ENCODE data around the gene DGKG.

DGKG gene

DNA sequence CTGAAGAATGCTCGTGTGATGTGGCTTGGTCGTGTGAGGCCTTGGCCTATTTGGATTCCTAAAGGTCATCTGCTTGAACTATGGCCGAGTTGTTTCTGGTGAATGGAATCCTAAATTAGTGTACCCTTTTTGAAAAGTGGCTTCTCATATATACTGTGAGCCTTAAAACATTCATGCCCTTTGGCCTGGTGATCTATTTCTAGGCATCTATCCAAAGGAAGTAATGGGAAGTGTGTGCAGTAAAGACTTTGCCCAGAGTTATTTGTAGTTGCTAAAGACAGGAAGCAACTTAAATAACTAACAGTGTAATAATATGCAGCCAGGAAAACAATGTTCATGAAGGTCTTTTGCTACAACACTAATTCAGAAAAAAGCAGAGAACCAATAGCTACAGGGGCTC, 3.0 kb downstream of the DGKG start:
- H3K4me3 ChIP-seq (ENCODE audit: low read length), result no peak overlapping the region
- TF ChIP-seq ZNF274 (IDR thresholded peaks at IDR 0.05; ENCODE audit: low read depth, low read length), result no peak

DNA sequence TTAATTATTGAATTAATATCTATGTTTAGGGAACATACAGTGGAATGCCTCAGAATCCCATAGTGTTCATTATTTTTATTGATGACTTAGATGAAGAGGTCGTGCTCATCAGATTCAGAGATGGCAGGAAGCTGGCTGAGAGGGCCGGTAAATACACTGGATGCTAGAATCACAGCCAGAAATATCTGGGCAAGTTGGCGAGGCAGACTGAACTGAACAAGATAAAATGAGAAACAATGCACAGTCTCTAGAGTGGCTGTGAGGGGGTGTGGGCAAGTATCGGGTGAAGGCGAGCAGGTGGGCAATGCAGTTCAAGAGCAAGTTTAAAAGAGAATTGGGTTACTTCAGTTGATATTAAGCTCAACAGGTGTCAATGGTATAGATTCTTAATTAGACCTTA, 5.9 kb downstream of the DGKG start:
- no peak overlapping the region for H3K4me3 ChIP-seq (ENCODE audit: low read length)
- TF ChIP-seq ZNF274 (IDR thresholded peaks at IDR 0.05; ENCODE audit: low read depth, low read length), result no peak

- no peak for TF ChIP-seq ZNF274 (IDR thresholded peaks at IDR 0.05; ENCODE audit: low read depth, low read length)
Measured at GRCh38 chr3:186354100-186354499, 7.9 kb downstream of the DGKG start.

GRCh38 chr3:186352369-186352768, 9.7 kb downstream of the DGKG start:
- no peak overlapping the region for H3K4me3 ChIP-seq (ENCODE audit: low read length)
- no peak for TF ChIP-seq ZNF274 (IDR thresholded peaks at IDR 0.05; ENCODE audit: low read depth, low read length)

More at GRCh38 chr3:186354100-186354499, 7.9 kb downstream of the DGKG start:
- H3K4me3 ChIP-seq (ENCODE audit: low read length), result no peak overlapping the region

- no peak for TF ChIP-seq ZNF274 (IDR thresholded peaks at IDR 0.05; ENCODE audit: low read depth, low read length)
- no peak overlapping the region for H3K4me3 ChIP-seq (ENCODE audit: low read length)
Measured at GRCh38 chr3:186342197-186342596, 19.8 kb downstream of the DGKG start.

GRCh38 chr3:186340204-186340603, 21.8 kb downstream of the DGKG start:
- H3K4me3 ChIP-seq (ENCODE audit: low read length), result no peak overlapping the region
- no peak for TF ChIP-seq ZNF274 (IDR thresholded peaks at IDR 0.05; ENCODE audit: low read depth, low read length)

DNA sequence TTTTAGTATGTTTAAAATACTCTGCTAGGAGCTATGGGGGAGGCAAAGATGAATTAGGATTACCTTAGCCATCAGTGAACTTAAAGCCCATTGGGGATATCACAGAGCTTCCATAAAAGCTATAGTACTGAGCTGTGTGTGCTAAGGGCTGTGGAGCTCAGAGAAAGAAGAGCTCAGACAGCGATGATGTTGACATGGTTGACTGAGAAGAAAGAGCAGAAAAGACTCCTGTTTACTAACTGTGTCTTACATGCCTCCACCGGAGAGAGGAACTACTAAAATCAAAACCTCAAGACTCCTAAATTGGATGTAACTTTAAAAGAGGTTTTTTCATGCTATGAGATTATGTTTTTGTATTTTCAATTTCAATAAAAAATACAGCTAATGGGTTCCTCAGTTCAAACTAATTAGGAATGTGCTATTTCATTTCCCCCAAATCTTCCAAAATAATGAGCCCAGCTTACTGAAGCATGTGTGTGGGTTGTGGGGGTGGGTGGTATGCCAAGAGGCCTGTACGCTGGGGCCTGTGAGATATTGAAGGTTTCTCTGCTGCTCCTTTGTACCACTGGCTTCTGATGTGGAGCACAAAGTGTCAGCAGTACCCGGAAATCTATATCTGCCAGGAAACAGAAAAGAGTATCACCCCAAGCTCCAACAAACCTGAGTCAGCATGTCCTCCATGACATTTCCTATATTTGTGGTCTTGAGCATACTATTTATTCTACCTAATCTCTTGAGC, 22.7 kb downstream of the DGKG start:
- TF ChIP-seq ZNF274 (IDR thresholded peaks at IDR 0.05; ENCODE audit: low read depth, low read length), result no peak
- H3K4me3 ChIP-seq (ENCODE audit: low read length), result no peak overlapping the region

DNA sequence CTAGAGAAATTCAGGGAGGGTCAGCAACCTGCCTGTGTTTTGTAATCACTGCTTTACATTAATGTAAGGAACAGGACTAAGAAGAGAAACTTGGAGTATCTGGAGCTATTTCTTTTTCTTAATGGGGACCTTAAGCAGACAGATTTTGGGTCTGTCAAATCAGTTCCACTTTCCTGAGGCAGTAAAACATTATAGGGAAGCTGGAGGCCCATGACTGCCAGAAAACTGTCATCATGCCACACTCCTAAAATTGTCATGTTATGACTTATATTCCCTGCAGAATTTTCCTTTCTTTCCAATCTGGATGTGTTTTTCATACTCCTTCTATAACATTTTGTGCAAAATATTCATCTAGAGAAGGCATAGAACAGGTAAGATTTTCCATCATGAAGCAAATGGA, 28.8 kb downstream of the DGKG start:
- no peak overlapping the region for H3K4me3 ChIP-seq (ENCODE audit: low read length)

GRCh38 chr3:186330772-186331460, 31.1 kb downstream of the DGKG start:
- H3K4me3 ChIP-seq (ENCODE audit: low read length), result no peak overlapping the region
- no peak for TF ChIP-seq ZNF274 (IDR thresholded peaks at IDR 0.05; ENCODE audit: low read depth, low read length)

More for the DNA sequence above, 28.8 kb downstream of the DGKG start:
- TF ChIP-seq ZNF274 (IDR thresholded peaks at IDR 0.05; ENCODE audit: low read depth, low read length), result no peak

DNA sequence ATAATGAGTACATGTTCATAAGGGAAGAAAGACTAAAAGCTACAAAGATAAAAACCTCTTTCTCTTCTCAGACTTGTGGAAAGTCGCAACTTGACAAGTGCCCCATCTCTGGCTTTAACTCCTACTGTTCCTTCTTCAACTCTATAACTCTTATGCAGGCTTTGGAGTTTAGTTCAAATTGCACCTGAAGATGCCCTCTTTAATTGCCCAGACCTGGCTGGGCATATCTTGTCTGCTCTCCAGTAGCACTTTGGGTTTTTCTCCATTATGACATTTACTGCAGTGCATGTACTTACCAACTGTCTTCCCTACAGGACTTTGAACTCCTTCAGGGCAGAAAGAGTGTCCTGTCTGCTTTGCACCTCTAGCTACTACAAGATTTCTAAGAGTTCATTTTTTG, 32.4 kb downstream of the DGKG start:
- H3K4me3 ChIP-seq (ENCODE audit: low read length), result no peak overlapping the region
- no peak for TF ChIP-seq ZNF274 (IDR thresholded peaks at IDR 0.05; ENCODE audit: low read depth, low read length)

GRCh38 chr3:186327912-186328487, 34.0 kb downstream of the DGKG start:
- H3K4me3 ChIP-seq (ENCODE audit: low read length), result no peak overlapping the region
- TF ChIP-seq ZNF274 (IDR thresholded peaks at IDR 0.05; ENCODE audit: low read depth, low read length), result no peak

GRCh38 chr3:186322761-186323160, 39.3 kb downstream of the DGKG start:
- no peak for TF ChIP-seq ZNF274 (IDR thresholded peaks at IDR 0.05; ENCODE audit: low read depth, low read length)
- H3K4me3 ChIP-seq (ENCODE audit: low read length), result no peak overlapping the region

GRCh38 chr3:186321746-186322145, 40.3 kb downstream of the DGKG start:
- TF ChIP-seq ZNF274 (IDR thresholded peaks at IDR 0.05; ENCODE audit: low read depth, low read length), result no peak
- H3K4me3 ChIP-seq (ENCODE audit: low read length), result no peak overlapping the region

GRCh38 chr3:186320862-186321568, 41.0 kb downstream of the DGKG start:
- H3K4me3 ChIP-seq (ENCODE audit: low read length), result no peak overlapping the region
- TF ChIP-seq ZNF274 (IDR thresholded peaks at IDR 0.05; ENCODE audit: low read depth, low read length), result no peak

Measured in GM08714 (cell line).